GM12878 (cell line): ENCODE results near the gene NAV2. TPM values are rescaled to one million over a fixed set of nuclear protein-coding genes. Genes with fewer than 3 reads are reported as not detected.

ENCODE experiments used
- ASH2L ChIP-seq: fragments of 300-600, 200-600 bp; sonication (generic); IDR thresholded peaks from 2 replicates; pipeline ENCODE4 v1.6.1; 2017; ENCODE audit warnings: low read depth, mild to moderate bottlenecking, borderline replicate concordance
- BHLHE40 ChIP-seq, 2 experiments: fragments of 450-650 bp in 1 of 2; IDR thresholded peaks; 2 replicates each; pipeline ENCODE4 v1.6.1; 2011 to 2017; ENCODE audit warnings: low read depth in 2 of 2, borderline replicate concordance in 1 of 2, improper control_type of control experiment in 1 of 2, low read length in 1 of 2, mild to moderate bottlenecking in 1 of 2
- BMI1 ChIP-seq: fragments of 450-650 bp; IDR thresholded peaks from 2 replicates; pipeline ENCODE4 v1.6.1; 2016; ENCODE audit warnings: mild to moderate bottlenecking, moderate library complexity, borderline replicate concordance
- CHD2 ChIP-seq: IDR thresholded peaks from 2 replicates; pipeline ENCODE4 v1.6.1; 2011; ENCODE audit warnings: low read depth, low read length, improper control_type of control experiment, borderline replicate concordance
- CTCF ChIP-seq, 3 experiments: IDR thresholded peaks in 2 of 3; conservative IDR thresholded peaks in 1 of 3; 2 replicates each; pipeline ENCODE4 v1.5.1; 2011; ENCODE audit warnings: low read depth in 3 of 3, low read length in 3 of 3, mild to moderate bottlenecking in 3 of 3, control low read depth in 2 of 3, moderate library complexity in 2 of 3, inconsistent platforms in 1 of 3, mixed read lengths in 1 of 3; ENCODE audit not compliant: control insufficient read depth in 2 of 3, insufficient read depth in 1 of 3; ENCODE audit errors: extremely low read depth in 1 of 3
- E2F4 ChIP-seq: IDR thresholded peaks from 2 replicates; pipeline ENCODE4 v1.6.1; 2012; ENCODE audit warnings: low read depth, low read length, improper control_type of control experiment
- EED ChIP-seq: sonication (generic); IDR thresholded peaks from 2 replicates; pipeline ENCODE4 v1.6.1; 2016; ENCODE audit warnings: antibody characterized with exemption, low read depth
- EP300 ChIP-seq, 2 experiments: fragments of 150-350 bp in 1 of 2; IDR thresholded peaks; 2 replicates each; pipeline ENCODE4 v1.6.1; 2011 to 2012; ENCODE audit warnings: low read depth in 2 of 2, low read length in 2 of 2, borderline replicate concordance in 1 of 2, improper control_type of control experiment in 1 of 2, inconsistent platforms in 1 of 2; ENCODE audit not compliant: control insufficient read depth in 1 of 2
- ESRRA ChIP-seq: IDR thresholded peaks from 2 replicates; pipeline ENCODE4 v1.6.1; 2012; ENCODE audit warnings: mild to moderate bottlenecking, low read length, improper control_type of control experiment
- IRF4 ChIP-seq: IDR thresholded peaks from 2 replicates; pipeline ENCODE4 v1.6.1; 2011; ENCODE audit warnings: low read depth, low read length
- MTA2 ChIP-seq: fragments of 450-650 bp; IDR thresholded peaks from 2 replicates; pipeline ENCODE4 v1.6.1; 2016; ENCODE audit warnings: low read depth, mild to moderate bottlenecking, moderate library complexity
- MXI1 ChIP-seq: fragments of 150-350 bp; IDR thresholded peaks from 2 replicates; pipeline ENCODE4 v1.6.1; 2011; ENCODE audit warnings: low read depth, mild to moderate bottlenecking, inconsistent platforms, low read length, improper control_type of control experiment
- NBN ChIP-seq: fragments of 450-650 bp; IDR thresholded peaks from 2 replicates; pipeline ENCODE4 v1.6.1; 2016
- NFYB ChIP-seq: IDR thresholded peaks from 2 replicates; pipeline ENCODE4 v1.6.1; 2011; ENCODE audit warnings: low read depth, mild to moderate bottlenecking, low read length, improper control_type of control experiment, moderate library complexity; ENCODE audit not compliant: insufficient read depth
- NR2C2 ChIP-seq: IDR thresholded peaks from 2 replicates; pipeline ENCODE4 v1.6.1; 2011; ENCODE audit warnings: borderline replicate concordance, low read depth; ENCODE audit not compliant: control insufficient read depth, insufficient read length
- PAX5 ChIP-seq: IDR thresholded peaks from 2 replicates; pipeline ENCODE4 v1.6.1; 2011; ENCODE audit warnings: low read depth, low read length, borderline replicate concordance
- PKNOX1 ChIP-seq: fragments of 450-650 bp; IDR thresholded peaks from 2 replicates; pipeline ENCODE4 v1.6.1; 2016; ENCODE audit warnings: mild to moderate bottlenecking
- SREBF2 ChIP-seq: IDR thresholded peaks from 2 replicates; pipeline ENCODE4 v1.6.1; 2012; ENCODE audit warnings: mild to moderate bottlenecking, low read length
- SUZ12 ChIP-seq: fragments of 200-600 bp; sonication (generic); IDR thresholded peaks from one replicate; pipeline ENCODE4 v1.6.1; 2018; ENCODE audit warnings: antibody characterized with exemption, mild to moderate bottlenecking; ENCODE audit not compliant: unreplicated experiment
- ZNF384 ChIP-seq: IDR thresholded peaks from 2 replicates; pipeline ENCODE4 v1.6.1; 2012; ENCODE audit warnings: low read depth, mild to moderate bottlenecking, low read length, improper control_type of control experiment, borderline replicate concordance
- ZSCAN29 ChIP-seq: fragments of 450-650 bp; IDR thresholded peaks from 2 replicates; pipeline ENCODE4 v1.6.1; 2017; ENCODE audit warnings: mild to moderate bottlenecking, moderate library complexity
- polyA plus RNA-seq, 11 experiments: library from polyadenylated mRNA; depleted of rRNA in 4 of 11; unstranded in 6 of 11; stranded (reverse) in 5 of 11; fragments of >200 nt; fragmentation: Nextera tagmentation in 4 of 11; fragmentation: Illumina TruSeq in 1 of 11; extraction: Ambion mirVana in 4 of 11; extraction: Trizol in 1 of 11; gene quantifications; 1 replicate in 1 of 11; 2 replicates in 10 of 11; pipeline versions ENCODE4 v1.2.1 to v1.2.3, GENCODE V29; 2011 to 2016; ENCODE audit warnings: inconsistent platforms in 2 of 11, missing spikeins in 2 of 11, low read depth in 1 of 11
- total RNA-seq, 4 experiments: library from RNA; depleted of rRNA in 3 of 4; stranded (reverse); fragments of >200 nt in 3 of 4; fragmentation: Illumina TruSeq in 1 of 4; extraction: Trizol in 1 of 4; gene quantifications; 2 replicates each; pipeline versions ENCODE4 v1.2.1 to v1.2.3, GENCODE V29; 2013 to 2021
- TF ChIP-seq, protein P1 (sequence below): IDR thresholded peaks from 2 replicates; pipeline ENCODE4 v1.6.1; 2012; ENCODE audit warnings: low read depth, low read length, improper control_type of control experiment
- TF ChIP-seq, protein P2 (sequence below): fragments of 150-350 bp; IDR thresholded peaks from 2 replicates; pipeline ENCODE4 v1.6.1; 2016; ENCODE audit warnings: low read depth, low read length

Gene NAV2
- total and polyA plus RNA-seq, 10 of the 15 experiments (the other 5 are each of a cell fraction or from before 2014, with no cell fraction given), result 0.35 to 6.1 (median 1.1) TPM

DNA sequence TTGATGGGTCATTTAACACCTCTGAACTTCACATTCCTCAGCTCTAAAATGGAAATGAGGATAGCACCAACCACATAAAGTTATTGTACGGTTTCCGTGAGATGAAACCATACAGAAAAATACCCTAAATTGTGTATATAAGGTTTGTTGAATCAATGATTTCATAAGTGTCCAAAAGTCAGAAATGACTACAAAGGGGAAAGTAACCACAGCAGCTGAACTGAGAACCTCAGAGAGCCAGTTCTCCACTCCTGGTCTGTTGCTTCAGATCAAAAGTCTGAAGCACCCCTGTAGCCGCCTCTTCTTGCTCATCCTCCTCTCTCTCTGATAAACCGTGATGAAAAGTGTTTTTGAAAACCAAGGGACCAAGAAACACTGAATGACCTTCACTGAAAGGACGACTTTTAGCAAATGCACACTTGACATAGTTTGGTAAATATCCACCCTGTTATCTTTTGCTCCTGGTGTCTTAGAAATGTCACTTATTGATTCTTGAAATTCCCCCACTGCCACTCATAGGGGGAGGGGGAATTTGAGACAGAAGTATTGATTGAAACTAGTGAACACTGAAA lies 194.5 kb downstream of the NAV2 start (continued):
- TF ChIP-seq PKNOX1 (0 out of 2 replicates have a peak, but pooled peaks have one; percentile 22), IRF4 (peak; percentile 72; the same call in 1 of the 2 replicates), SREBF2 (no peak), EED (peak; percentile 69), BMI1 (no peak), BHLHE40 (IDR thresholded peaks at IDR 0.05; ENCODE audit: borderline replicate concordance in 1 of 2, low read depth in 2 of 2, low read length in 1 of 2) (peak in 1 of 2 experiments; percentile 53; a peak in 2 of 4 replicates), CTCF (IDR thresholded peaks at IDR 0.05 in 2 of 3, conservative IDR thresholded peaks at IDR 0.05 in 1 of 3; ENCODE audit: control insufficient read depth in 2 of 3, extremely low read depth in 1 of 3, insufficient read depth in 1 of 3, low read depth in 3 of 3, low read length in 3 of 3) (no peak), EP300 (IDR thresholded peaks at IDR 0.05; ENCODE audit: borderline replicate concordance in 1 of 2, control insufficient read depth in 1 of 2, low read depth in 2 of 2, low read length in 2 of 2) (peak; percentile 14 to 36; a peak in 1 of 4 replicates), MTA2 (peak; percentile 62; the same call in 1 of the 2 replicates), NR2C2 (no peak), PAX5 (peak; percentile 74; the same call in 1 of the 2 replicates), SUZ12 (no peak), NFYB (no peak), ESRRA (no peak), MXI1 (no peak), CHD2 (no peak), E2F4 (no peak), ASH2L (no peak), ZSCAN29 (no peak), NBN (no peak), ZNF384 (no peak)
- TF ChIP-seq, protein P1, sequence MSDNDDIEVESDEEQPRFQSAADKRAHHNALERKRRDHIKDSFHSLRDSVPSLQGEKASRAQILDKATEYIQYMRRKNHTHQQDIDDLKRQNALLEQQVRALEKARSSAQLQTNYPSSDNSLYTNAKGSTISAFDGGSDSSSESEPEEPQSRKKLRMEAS, result no peak
- TF ChIP-seq, protein P2, sequence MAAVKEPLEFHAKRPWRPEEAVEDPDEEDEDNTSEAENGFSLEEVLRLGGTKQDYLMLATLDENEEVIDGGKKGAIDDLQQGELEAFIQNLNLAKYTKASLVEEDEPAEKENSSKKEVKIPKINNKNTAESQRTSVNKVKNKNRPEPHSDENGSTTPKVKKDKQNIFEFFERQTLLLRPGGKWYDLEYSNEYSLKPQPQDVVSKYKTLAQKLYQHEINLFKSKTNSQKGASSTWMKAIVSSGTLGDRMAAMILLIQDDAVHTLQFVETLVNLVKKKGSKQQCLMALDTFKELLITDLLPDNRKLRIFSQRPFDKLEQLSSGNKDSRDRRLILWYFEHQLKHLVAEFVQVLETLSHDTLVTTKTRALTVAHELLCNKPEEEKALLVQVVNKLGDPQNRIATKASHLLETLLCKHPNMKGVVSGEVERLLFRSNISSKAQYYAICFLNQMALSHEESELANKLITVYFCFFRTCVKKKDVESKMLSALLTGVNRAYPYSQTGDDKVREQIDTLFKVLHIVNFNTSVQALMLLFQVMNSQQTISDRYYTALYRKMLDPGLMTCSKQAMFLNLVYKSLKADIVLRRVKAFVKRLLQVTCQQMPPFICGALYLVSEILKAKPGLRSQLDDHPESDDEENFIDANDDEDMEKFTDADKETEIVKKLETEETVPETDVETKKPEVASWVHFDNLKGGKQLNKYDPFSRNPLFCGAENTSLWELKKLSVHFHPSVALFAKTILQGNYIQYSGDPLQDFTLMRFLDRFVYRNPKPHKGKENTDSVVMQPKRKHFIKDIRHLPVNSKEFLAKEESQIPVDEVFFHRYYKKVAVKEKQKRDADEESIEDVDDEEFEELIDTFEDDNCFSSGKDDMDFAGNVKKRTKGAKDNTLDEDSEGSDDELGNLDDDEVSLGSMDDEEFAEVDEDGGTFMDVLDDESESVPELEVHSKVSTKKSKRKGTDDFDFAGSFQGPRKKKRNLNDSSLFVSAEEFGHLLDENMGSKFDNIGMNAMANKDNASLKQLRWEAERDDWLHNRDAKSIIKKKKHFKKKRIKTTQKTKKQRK, result no peak
